ENCODE measurements around the gene RNF125.
"Not testable (repeated sequence)": the region's sequence is repeated elsewhere in the genome, so short reads cannot be mapped to it uniquely, and the experiment has no call there.

RNF125 gene

GRCh38 chr18:32025744-32026143 lies 7.1 kb downstream of the RNF125 start:
- no peak for DNase-seq (ENCODE audit: low read depth in 2 of 2)

GRCh38 chr18:32026491-32027086 lies 8.0 kb downstream of the RNF125 start:
- no peak for DNase-seq (ENCODE audit: low read depth in 2 of 2)

GRCh38 chr18:32029558-32029957 lies 10.9 kb downstream of the RNF125 start:
- no peak for DNase-seq (ENCODE audit: low read depth in 2 of 2)

- DNase-seq (ENCODE audit: low read depth in 2 of 2), result no peak
Measured at GRCh38 chr18:32032609-32033008, 14.0 kb downstream of the RNF125 start.

- no peak for DNase-seq (ENCODE audit: low read depth in 2 of 2)
Measured at GRCh38 chr18:32036506-32037180, 18.0 kb downstream of the RNF125 start.

GRCh38 chr18:32037616-32038015 lies 19.0 kb downstream of the RNF125 start:
- DNase-seq (ENCODE audit: low read depth in 2 of 2), result no peak

GRCh38 chr18:32040936-32041335 lies 22.3 kb downstream of the RNF125 start:
- peak in 1 of 2 donors; percentile 45 for DNase-seq (ENCODE audit: low read depth in 2 of 2)

- DNase-seq (ENCODE audit: low read depth in 2 of 2), result no peak
Measured at GRCh38 chr18:32042337-32042736, 23.7 kb downstream of the RNF125 start.

- no peak for DNase-seq (ENCODE audit: low read depth in 2 of 2)
Measured at GRCh38 chr18:32048507-32049091, 30.0 kb downstream of the RNF125 start.

GRCh38 chr18:32049393-32050171 lies 31.0 kb downstream of the RNF125 start:
- DNase-seq (ENCODE audit: low read depth in 2 of 2), result peak; percentile 13 to 54

GRCh38 chr18:32056613-32057358 lies 38.2 kb downstream of the RNF125 start:
- no peak for DNase-seq (ENCODE audit: low read depth in 2 of 2)

- no peak for DNase-seq (ENCODE audit: low read depth in 2 of 2)
Measured at GRCh38 chr18:32057624-32058165, 39.1 kb downstream of the RNF125 start.

- DNase-seq (ENCODE audit: low read depth in 2 of 2), result no peak
Measured at GRCh38 chr18:32060026-32060425, 41.4 kb downstream of the RNF125 start.

GRCh38 chr18:32067375-32068167 lies 48.9 kb downstream of the RNF125 start:
- DNase-seq (ENCODE audit: low read depth in 2 of 2), result no peak

- DNase-seq (ENCODE audit: low read depth in 2 of 2), result no peak
Measured at GRCh38 chr18:32072321-32072720, 53.7 kb downstream of the RNF125 start.

- no peak for DNase-seq (ENCODE audit: low read depth in 2 of 2)
Measured at GRCh38 chr18:32074206-32074605, 55.6 kb downstream of the RNF125 start.

- no peak for DNase-seq (ENCODE audit: low read depth in 2 of 2)
Measured at GRCh38 chr18:32078845-32079244, 60.2 kb downstream of the RNF125 start.

GRCh38 chr18:32081881-32082280 lies 63.3 kb downstream of the RNF125 start:
- no peak for DNase-seq (ENCODE audit: low read depth in 2 of 2)

GRCh38 chr18:32083781-32084180 lies 65.2 kb downstream of the RNF125 start:
- no peak for DNase-seq (ENCODE audit: low read depth in 2 of 2)

- no peak for DNase-seq (ENCODE audit: low read depth in 2 of 2)
Measured at GRCh38 chr18:32086881-32087280, 68.3 kb downstream of the RNF125 start.

- not testable (repeated sequence) for DNase-seq (ENCODE audit: low read depth in 2 of 2)
Measured at GRCh38 chr18:32090831-32091230, 72.2 kb downstream of the RNF125 start.
